AG20443 (cell line): ENCODE data around the gene CNOT6.

Experiments
- DNase-seq: peaks from one replicate; pipeline ENCODE4 v3.0.0; 2012; ENCODE audit warnings: low spot score, mixed read lengths

CNOT6 gene

DNA sequence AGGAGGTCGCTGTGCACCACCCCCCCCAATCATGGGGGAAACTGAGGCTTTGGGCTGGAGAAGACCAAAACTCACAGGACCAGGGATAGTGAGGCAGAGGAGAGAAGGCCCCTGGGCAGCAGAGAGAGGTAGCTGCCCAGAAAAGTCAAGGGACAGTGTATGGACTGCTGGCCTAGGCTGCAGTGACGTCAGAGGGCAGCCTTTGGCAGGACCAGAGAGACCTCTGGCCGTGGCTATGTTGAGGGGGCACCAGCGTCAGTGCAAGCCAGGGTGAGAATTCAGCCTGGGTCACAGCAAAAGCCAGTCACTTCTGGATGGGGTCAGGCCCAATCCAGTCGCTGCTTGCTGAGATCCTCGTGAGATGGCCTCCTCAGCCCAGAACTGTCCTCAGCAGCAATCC is 128.7 kb downstream of the CNOT6 start:
- DNase-seq = no peak

DNA sequence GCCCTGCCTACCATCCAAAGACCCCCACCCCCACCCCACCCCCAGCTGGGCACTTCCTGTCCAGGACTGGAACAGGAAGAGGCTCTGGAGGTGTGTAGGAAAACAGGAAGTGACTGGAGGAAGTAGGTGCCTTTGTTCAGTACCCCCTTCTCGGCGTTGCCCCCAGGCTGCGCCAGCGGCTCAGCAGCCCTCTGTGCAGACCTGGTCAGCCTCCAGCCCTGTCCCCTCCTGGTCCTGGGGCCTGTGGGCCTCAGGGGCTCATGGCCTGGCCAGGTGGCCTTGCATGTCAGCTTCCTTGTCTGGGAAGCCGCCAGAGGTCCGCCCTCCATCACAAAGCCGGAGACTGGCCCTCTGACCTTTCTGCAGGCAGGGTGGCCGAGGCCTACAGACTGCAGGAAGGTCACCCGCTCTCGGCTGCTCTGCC is 129.2 kb downstream of the CNOT6 start:
- DNase-seq = no peak

DNA sequence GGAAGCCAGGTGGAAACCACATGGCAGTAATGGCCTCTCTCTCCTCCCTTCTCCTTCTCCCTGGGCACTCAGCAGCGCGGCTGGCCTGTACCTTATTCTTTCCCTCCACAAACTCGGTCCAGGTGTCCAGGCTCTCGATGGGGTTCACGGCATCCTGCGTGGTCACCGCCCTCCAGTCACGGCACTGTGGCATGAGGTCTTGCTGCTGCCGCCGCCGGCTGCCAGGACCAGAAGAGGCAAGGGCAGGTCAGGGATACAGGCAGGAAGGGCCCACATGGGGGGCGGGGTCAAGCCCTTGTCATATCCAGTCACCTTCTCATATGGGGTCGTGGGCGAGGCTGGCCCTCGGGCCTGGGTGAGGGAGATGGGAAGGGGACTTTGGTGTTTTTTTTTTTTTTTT is 129.7 kb downstream of the CNOT6 start:
- DNase-seq = no peak

DNA sequence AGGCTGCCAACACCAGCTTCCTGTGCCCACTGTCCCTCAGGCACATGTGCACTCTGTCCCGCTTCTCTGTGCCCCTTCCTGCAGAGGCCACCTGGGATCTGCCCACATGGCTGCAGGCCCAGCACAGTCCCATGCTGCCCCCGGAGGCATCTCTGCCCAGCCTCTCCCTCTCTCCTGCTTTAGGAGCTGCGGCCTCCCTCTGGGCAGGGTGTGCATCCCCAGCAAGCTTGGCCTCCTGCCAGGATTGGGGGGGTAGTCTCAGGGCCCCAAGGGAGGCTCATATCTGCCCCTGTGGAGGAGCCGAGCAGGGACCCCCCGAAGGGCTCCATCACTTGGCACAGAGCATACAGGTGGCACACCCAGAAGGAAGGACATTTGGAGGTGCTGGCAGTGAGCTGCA is 130.4 kb downstream of the CNOT6 start:
- DNase-seq = no peak

DNA sequence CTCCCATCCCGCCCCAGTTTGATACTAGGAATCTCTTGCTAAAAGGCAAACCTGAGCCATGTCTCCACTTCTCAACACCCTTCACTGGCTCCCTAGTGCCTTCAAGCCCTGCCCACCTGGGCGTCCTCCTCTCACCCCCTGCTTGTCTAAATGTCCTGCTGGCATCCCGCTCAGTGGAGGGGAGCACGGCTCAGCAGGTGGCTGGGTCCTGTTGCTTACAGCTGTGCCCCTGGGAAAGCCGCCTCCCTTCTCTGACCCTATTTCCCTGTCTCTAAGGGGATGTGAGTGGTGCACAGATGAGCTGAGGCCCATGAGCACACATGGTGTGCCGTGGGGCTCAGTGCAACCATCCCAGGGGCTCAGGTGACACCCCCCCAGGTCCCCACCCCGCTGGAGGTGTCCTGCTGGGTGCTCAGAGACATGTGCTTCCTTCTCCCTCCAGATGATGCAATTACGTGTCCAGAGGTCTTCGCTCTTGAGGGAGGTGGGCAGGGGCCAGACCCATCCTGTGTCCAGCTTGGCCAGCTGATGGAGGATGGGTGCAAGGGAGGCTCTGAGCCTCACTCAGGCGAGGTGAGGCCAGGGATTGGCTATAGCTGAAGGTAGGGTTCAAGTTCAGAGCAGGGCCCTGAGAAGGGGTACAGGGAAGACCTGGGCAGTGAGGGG is 131.1 kb downstream of the CNOT6 start:
- DNase-seq = no peak

DNA sequence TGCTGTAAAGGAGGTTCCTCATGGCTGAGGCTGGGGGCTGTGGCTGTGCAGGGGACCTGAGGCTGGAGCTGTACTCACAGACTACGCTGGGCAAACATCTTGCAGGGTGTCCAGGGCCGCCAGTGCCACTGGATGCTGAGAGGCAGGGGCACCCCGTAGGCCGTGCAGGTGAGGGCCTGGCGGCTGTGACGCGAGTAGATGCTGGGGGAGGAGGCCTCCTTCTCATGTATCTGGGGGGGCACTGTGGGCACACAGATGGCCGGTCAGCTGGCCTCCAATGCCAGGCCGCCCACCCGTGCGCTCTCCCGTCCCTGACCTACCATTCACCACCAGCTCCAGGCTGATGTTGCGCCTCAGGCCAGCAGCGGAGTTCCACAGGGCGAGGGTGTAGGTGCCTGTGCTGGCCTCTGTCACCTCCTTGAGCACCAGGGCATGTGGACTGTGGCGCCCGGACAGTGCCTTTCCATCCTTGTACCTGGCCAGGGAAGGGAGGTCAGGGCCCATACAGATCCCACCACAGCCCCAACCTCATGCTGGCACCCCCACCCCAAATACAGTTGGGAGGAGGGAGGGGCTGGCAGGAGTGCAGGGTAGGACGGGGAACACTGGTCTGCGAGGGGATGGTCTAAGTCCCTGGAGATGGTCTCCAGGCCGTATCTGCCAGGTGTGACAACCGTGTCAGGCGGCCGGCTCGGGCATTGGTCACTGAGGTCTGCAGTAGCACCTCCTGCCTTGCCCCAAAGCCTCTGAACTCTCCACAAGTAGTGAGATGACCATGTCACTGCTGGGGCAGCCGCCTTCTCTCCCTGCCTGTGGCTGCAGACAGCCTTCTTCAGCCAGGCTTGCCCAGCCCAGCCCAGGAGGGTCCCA is 131.8 kb downstream of the CNOT6 start:
- no peak for DNase-seq

DNA sequence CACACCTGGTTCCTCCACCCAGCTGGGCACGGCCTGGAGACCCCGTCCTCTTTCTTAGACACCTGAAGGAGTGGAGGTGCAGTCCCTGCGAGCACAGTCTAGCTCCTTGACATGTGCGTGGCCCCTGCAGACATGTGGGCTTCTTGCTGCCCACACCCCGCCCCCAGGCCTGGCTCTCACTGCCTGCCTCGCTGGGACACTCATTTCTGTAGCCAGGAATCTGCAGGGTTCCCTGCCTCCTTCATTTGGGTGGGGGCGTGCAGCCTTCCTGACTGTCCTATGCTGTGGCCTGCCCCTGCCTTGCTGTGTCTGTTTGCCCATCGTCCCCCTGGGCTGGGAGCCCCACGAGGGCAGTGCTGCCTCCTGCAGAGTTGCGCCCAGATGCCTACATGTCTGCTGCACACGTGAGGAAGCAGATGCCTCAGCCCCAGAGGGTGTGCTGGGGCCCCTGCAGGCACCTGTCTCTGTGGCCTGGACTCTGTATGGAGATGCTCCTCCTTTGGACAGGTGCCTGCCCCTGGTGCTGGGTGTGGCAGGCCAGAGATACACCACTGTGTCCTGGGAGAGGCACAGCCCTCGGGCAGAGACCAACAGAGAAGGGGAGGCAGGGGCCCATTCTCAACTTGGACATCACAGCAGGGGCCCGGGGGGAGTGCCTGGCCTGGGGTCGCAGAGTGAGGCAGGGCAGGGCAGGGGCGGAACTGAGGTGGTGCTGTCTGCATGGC is 132.6 kb downstream of the CNOT6 start:
- no peak for DNase-seq

DNA sequence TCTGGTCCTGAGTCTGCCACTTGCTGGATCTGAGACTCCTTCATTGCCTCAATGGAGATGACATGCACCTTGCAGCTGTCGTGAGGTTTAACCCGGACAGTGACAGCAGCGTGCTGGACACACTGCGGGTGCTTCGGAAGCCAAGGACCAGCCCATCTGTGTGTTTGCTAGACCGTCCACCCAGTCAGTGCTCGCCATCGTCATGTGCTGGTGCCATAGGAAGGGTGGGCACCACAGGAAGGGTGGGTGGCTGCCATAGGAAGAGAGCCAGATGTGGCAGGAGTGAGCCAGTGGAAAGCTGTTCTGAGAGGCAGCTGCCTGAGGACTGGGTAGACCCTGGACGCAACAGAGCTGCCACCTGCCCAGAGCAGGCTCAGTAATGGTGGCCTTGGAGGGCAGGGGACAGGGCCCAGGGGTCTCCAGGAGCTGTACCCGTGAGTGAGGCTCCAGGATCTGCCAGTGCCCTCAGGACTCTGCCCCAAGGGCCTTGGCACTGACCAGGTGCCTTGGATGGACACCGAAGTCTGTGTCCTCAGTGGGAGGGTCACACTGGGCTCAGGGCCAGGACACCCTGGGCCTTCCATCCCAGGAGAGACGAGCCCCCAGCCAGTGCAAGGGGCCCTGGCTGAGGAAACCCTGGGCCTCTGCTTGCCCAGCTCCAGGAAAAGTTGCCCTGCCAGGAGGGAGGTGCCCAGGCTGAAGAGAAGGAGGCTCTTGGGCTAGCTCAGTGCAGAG is 133.4 kb downstream of the CNOT6 start:
- no peak for DNase-seq
